ENCODE data around the gene DSCAML1. TPM values are rescaled to one million over a fixed set of nuclear protein-coding genes. Genes with fewer than 3 reads are reported as not detected.

DSCAML1 gene
- total and polyA plus RNA-seq, 7 experiments from 2014 or later, result 0.17 to 1.3 (median 0.60) TPM; not detected in 2

- H3K36me3 ChIP-seq (ENCODE audit: control insufficient read depth in 2 of 3, insufficient read depth in 3 of 3, low read length in 3 of 3), result no peaks in the 10 kb centered on the region
- H3K9me3 ChIP-seq (ENCODE audit: control insufficient read depth in 2 of 3, low read length in 3 of 3), result no peaks in the 10 kb centered on the region
- Mint-ChIP-seq H3K4me3 (no peak overlapping the region), H3K4me1 (peaks cover 3 to 26% (median 18%) of the 10 kb centered on the region in 7 donors), H3K27ac (no peak overlapping the region), H3K9me3 (no peaks in the 10 kb centered on the region), H3K27me3 (peaks cover 54 to 70% (median 63%) of the 10 kb centered on the region in 5 donors), H3K36me3 (peaks cover 0 to 4% (median 0%) of the 10 kb centered on the region in 5 donors)
- intact Hi-C loops (cut with micrococcal nuclease), result no loop called here
- H3K4me3 ChIP-seq (ENCODE audit: low read length), result no peak overlapping the region
- CTCF ChIA-PET, result no interaction called here
- H3K27me3 ChIP-seq (ENCODE audit: control insufficient read depth in 2 of 2, insufficient read depth in 2 of 2, low read length in 2 of 2), result peaks cover 24 to 34% of the 10 kb centered on the region in 2 donors
- DNase-seq, result no peak
- no peak overlapping the region for H3K27ac ChIP-seq (ENCODE audit: low read depth, low read length)
- no peak for ATAC-seq
- POLR2A ChIA-PET, result no interaction called here
- peaks cover 0 to 15% of the 10 kb centered on the region in 2 donors for H3K4me1 ChIP-seq (ENCODE audit: control insufficient read depth in 2 of 2, insufficient read depth in 2 of 2, low read length in 2 of 2)
Observed at GRCh38 chr11:117794135-117794534, 2.9 kb downstream of the DSCAML1 start.

GRCh38 chr11:117793583-117793982, 3.4 kb downstream of the DSCAML1 start:
- intact Hi-C loops (cut with micrococcal nuclease), result no loop called here
- H3K27me3 Mint-ChIP-seq, result peaks cover 49 to 70% (median 61%) of the 10 kb centered on the region in 5 donors
- peaks cover 0 to 4% (median 0%) of the 10 kb centered on the region in 5 donors for H3K36me3 Mint-ChIP-seq
- ChIA-PET CTCF (interaction anchor here (1.4 kb wide), 1 partner anchor 14 kb away, joined by 5 read pairs; no protein-coding TSS in a partner anchor), POLR2A (no interaction called here)
- no peaks in the 10 kb centered on the region for H3K9me3 ChIP-seq (ENCODE audit: control insufficient read depth in 2 of 3, low read length in 3 of 3)
- H3K4me3 ChIP-seq (ENCODE audit: low read length), result no peak overlapping the region
- ATAC-seq (no peak), DNase-seq (no peak)
- peaks cover 0 to 15% of the 10 kb centered on the region in 2 donors for H3K4me1 ChIP-seq (ENCODE audit: control insufficient read depth in 2 of 2, insufficient read depth in 2 of 2, low read length in 2 of 2)
- H3K36me3 ChIP-seq (ENCODE audit: control insufficient read depth in 2 of 3, insufficient read depth in 3 of 3, low read length in 3 of 3), result no peaks in the 10 kb centered on the region
- peaks cover 3 to 26% (median 18%) of the 10 kb centered on the region in 7 donors for H3K4me1 Mint-ChIP-seq
- no peak overlapping the region for H3K27ac ChIP-seq (ENCODE audit: low read depth, low read length)
- H3K9me3 Mint-ChIP-seq, result no peaks in the 10 kb centered on the region
- H3K27me3 ChIP-seq (ENCODE audit: control insufficient read depth in 2 of 2, insufficient read depth in 2 of 2, low read length in 2 of 2), result peaks cover 24 to 34% of the 10 kb centered on the region in 2 donors
- no peak overlapping the region for H3K27ac Mint-ChIP-seq
- H3K4me3 Mint-ChIP-seq, result no peak overlapping the region

GRCh38 chr11:117792992-117793391, 4.0 kb downstream of the DSCAML1 start:
- ChIA-PET POLR2A (no interaction called here), CTCF (interaction anchor here (1.3 to 1.4 kb wide), 2 partner anchors 12 to 15 kb away, joined by 3 to 5 read pairs; no protein-coding TSS in a partner anchor)
- Histone ChIP-seq H3K27me3 (ENCODE audit: control insufficient read depth in 2 of 2, insufficient read depth in 2 of 2, low read length in 2 of 2) (peaks cover 24 to 34% of the 10 kb centered on the region in 2 donors), H3K9me3 (ENCODE audit: control insufficient read depth in 2 of 3, low read length in 3 of 3) (no peaks in the 10 kb centered on the region), H3K4me3 (ENCODE audit: low read length) (no peak overlapping the region), H3K4me1 (ENCODE audit: control insufficient read depth in 2 of 2, insufficient read depth in 2 of 2, low read length in 2 of 2) (peaks cover 0 to 15% of the 10 kb centered on the region in 2 donors), H3K27ac (ENCODE audit: low read depth, low read length) (no peak overlapping the region), H3K36me3 (ENCODE audit: control insufficient read depth in 2 of 3, insufficient read depth in 3 of 3, low read length in 3 of 3) (no peaks in the 10 kb centered on the region)
- no peak overlapping the region for H3K27ac Mint-ChIP-seq
- peaks cover 0 to 4% (median 0%) of the 10 kb centered on the region in 5 donors for H3K36me3 Mint-ChIP-seq
- H3K4me1 Mint-ChIP-seq, result peaks cover 3 to 26% (median 18%) of the 10 kb centered on the region in 7 donors
- peaks cover 47 to 69% (median 60%) of the 10 kb centered on the region in 5 donors for H3K27me3 Mint-ChIP-seq
- H3K4me3 Mint-ChIP-seq, result no peak overlapping the region
- no peak for ATAC-seq
- DNase-seq, result no peak
- intact Hi-C loops (cut with micrococcal nuclease), result no loop called here
- no peaks in the 10 kb centered on the region for H3K9me3 Mint-ChIP-seq

- DNase-seq, result no peak
- intact Hi-C loops (cut with micrococcal nuclease), result no loop called here
- peaks cover 0 to 15% of the 10 kb centered on the region in 2 donors for H3K4me1 ChIP-seq (ENCODE audit: control insufficient read depth in 2 of 2, insufficient read depth in 2 of 2, low read length in 2 of 2)
- H3K36me3 ChIP-seq (ENCODE audit: control insufficient read depth in 2 of 3, insufficient read depth in 3 of 3, low read length in 3 of 3), result no peaks in the 10 kb centered on the region
- H3K9me3 ChIP-seq (ENCODE audit: control insufficient read depth in 2 of 3, low read length in 3 of 3), result no peaks in the 10 kb centered on the region
- H3K4me3 ChIP-seq (ENCODE audit: low read length), result no peak overlapping the region
- Mint-ChIP-seq H3K27ac (no peak overlapping the region), H3K4me3 (no peak overlapping the region), H3K36me3 (no peaks in the 10 kb centered on the region), H3K9me3 (no peaks in the 10 kb centered on the region), H3K4me1 (peaks cover 0 to 21% (median 13%) of the 10 kb centered on the region in 7 donors), H3K27me3 (peaks cover 41 to 66% (median 54%) of the 10 kb centered on the region in 5 donors)
- peaks cover 24 to 34% of the 10 kb centered on the region in 2 donors for H3K27me3 ChIP-seq (ENCODE audit: control insufficient read depth in 2 of 2, insufficient read depth in 2 of 2, low read length in 2 of 2)
- H3K27ac ChIP-seq (ENCODE audit: low read depth, low read length), result no peak overlapping the region
- ChIA-PET POLR2A (no interaction called here), CTCF (interaction anchor here (1.3 to 1.4 kb wide), 2 partner anchors 12 to 15 kb away, joined by 3 to 5 read pairs; no protein-coding TSS in a partner anchor)
- no peak for ATAC-seq
Observed at GRCh38 chr11:117792241-117792640, 4.8 kb downstream of the DSCAML1 start.

DNA sequence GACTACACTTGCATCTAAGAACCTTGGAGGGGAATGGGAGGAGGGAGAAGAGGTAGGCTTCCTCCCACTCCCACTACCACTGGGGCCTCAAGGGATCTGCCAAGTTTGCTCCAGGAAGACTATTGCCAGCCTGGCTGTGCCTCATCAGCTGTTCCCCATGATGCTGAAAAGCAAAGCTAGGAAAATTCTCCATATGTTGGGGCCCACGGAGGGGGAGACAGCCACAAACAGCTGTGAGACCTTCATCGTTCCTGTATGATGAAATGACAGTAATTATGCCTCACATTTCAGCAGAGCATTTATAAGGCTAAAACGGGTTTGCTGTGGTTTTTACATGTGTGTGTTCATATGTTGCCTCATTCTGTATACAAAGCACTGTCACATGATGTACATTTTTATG, 6.7 kb downstream of the DSCAML1 start:
- intact Hi-C loops (cut with micrococcal nuclease), result no loop called here
- Mint-ChIP-seq H3K27ac (no peak overlapping the region), H3K36me3 (no peaks in the 10 kb centered on the region), H3K4me1 (peaks cover 0 to 14% (median 2%) of the 10 kb centered on the region in 7 donors), H3K27me3 (peaks cover 37 to 67% (median 51%) of the 10 kb centered on the region in 5 donors), H3K4me3 (no peak overlapping the region), H3K9me3 (no peaks in the 10 kb centered on the region)
- DNase-seq (no peak), ATAC-seq (no peak)
- POLR2A ChIA-PET, result no interaction called here
- Histone ChIP-seq H3K27ac (ENCODE audit: low read depth, low read length) (no peak overlapping the region), H3K36me3 (ENCODE audit: control insufficient read depth in 2 of 3, insufficient read depth in 3 of 3, low read length in 3 of 3) (no peaks in the 10 kb centered on the region), H3K27me3 (ENCODE audit: control insufficient read depth in 2 of 2, insufficient read depth in 2 of 2, low read length in 2 of 2) (peaks cover 21 to 26% of the 10 kb centered on the region in 2 donors), H3K4me3 (ENCODE audit: low read length) (no peak overlapping the region), H3K4me1 (ENCODE audit: control insufficient read depth in 2 of 2, insufficient read depth in 2 of 2, low read length in 2 of 2) (peaks cover 0 to under 1% of the 10 kb centered on the region in 2 donors), H3K9me3 (ENCODE audit: control insufficient read depth in 2 of 3, low read length in 3 of 3) (no peaks in the 10 kb centered on the region)
- CTCF ChIA-PET, result interaction anchor here (1.3 to 1.4 kb wide), 2 partner anchors 156 to 381 kb away, joined by 4 read pairs; no protein-coding TSS in a partner anchor

- peaks cover 27 to 64% (median 45%) of the 10 kb centered on the region in 5 donors for H3K27me3 Mint-ChIP-seq
- H3K9me3 ChIP-seq (ENCODE audit: control insufficient read depth in 2 of 3, low read length in 3 of 3), result no peaks in the 10 kb centered on the region
- H3K4me3 Mint-ChIP-seq, result no peak overlapping the region
- H3K4me3 ChIP-seq (ENCODE audit: low read length), result no peak overlapping the region
- H3K9me3 Mint-ChIP-seq, result no peaks in the 10 kb centered on the region
- ATAC-seq (no peak), DNase-seq (no peak)
- no peaks in the 10 kb centered on the region for H3K36me3 Mint-ChIP-seq
- peaks cover 16 to 17% of the 10 kb centered on the region in 2 donors for H3K27me3 ChIP-seq (ENCODE audit: control insufficient read depth in 2 of 2, insufficient read depth in 2 of 2, low read length in 2 of 2)
- ChIA-PET CTCF (interaction anchor here (1.3 to 1.4 kb wide), 2 partner anchors 158 to 382 kb away, joined by 4 read pairs; no protein-coding TSS in a partner anchor), POLR2A (no interaction called here)
- no peak overlapping the region for H3K27ac ChIP-seq (ENCODE audit: low read depth, low read length)
- no peak overlapping the region for H3K27ac Mint-ChIP-seq
- no peaks in the 10 kb centered on the region for H3K36me3 ChIP-seq (ENCODE audit: control insufficient read depth in 2 of 3, insufficient read depth in 3 of 3, low read length in 3 of 3)
- no peaks in the 10 kb centered on the region for H3K4me1 ChIP-seq (ENCODE audit: control insufficient read depth in 2 of 2, insufficient read depth in 2 of 2, low read length in 2 of 2)
- intact Hi-C loops (cut with micrococcal nuclease), result no loop called here
- peaks cover 0 to 6% (median 0%) of the 10 kb centered on the region in 7 donors for H3K4me1 Mint-ChIP-seq
Observed at GRCh38 chr11:117789241-117789640, 7.8 kb downstream of the DSCAML1 start.
